ENCODE measurements around the gene SPIN1.

- TF ChIP-seq ZC3H10 (CRISPR knock-in tag; IDR thresholded peaks at IDR 0.05): no peak
- no peak for TF ChIP-seq CREB5 (CRISPR knock-in tag; IDR thresholded peaks at IDR 0.05; ENCODE audit: low read depth)
- TF ChIP-seq ZFP3 (CRISPR knock-in tag; IDR thresholded peaks at IDR 0.05): no peak
Measured at GRCh38 chr9:88396836-88397577, 8.8 kb downstream of the SPIN1 start.
